ENCODE data around the gene APOB. TPM values are rescaled to one million over a fixed set of nuclear protein-coding genes. Genes with fewer than 3 reads are reported as not detected.
A peak's percentile ranks its signal among the peaks of the same experiment; 100 is the strongest.

The APOB gene
- total RNA-seq, 1 donor, result under 0.01 TPM

DNA sequence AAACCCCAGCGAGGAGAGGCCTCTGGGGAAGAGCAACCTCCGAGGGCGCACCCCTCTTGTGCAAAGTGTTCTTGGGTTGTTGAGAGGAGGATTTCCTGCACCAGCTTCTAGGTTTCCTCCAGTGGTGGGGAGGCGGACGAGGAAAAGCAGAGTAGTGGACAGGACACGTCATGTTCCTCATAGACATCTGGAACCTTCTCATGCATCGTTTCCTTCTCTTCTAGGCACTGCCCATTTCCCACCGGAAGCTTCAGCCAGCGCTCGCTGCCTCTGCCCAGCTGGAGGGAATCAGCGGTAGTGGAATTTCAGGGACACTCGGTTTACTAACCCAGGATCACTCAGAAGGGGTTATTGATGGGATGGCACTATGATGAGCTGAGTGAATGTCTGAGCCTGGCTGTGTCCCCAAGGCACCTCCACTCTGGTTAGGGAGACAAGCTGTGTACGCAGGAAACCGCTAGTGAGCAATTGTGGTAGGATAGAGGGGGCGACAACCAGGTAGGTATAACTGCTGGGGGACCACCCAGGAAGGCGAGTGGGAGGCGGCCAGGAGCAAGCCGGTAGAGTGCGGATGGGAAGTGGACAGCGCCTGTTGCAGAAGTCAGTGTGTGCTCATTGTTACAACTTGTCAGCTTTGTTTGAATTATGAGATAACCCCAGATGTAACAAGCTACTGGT lies 960 bp upstream of the APOB start:
- H3K27ac ChIP-seq (ENCODE audit: low read depth, low read length), result no peak overlapping the region
- H3K27me3 ChIP-seq (ENCODE audit: insufficient read depth, low read length), result peaks cover 6% of the 10 kb centered on the region
- H3K4me2 ChIP-seq (ENCODE audit: insufficient read depth, low read length), result no peak overlapping the region
- no peaks in the 10 kb centered on the region for H3K4me1 ChIP-seq (ENCODE audit: insufficient read depth, low read length)
- TF ChIP-seq, protein P1, sequence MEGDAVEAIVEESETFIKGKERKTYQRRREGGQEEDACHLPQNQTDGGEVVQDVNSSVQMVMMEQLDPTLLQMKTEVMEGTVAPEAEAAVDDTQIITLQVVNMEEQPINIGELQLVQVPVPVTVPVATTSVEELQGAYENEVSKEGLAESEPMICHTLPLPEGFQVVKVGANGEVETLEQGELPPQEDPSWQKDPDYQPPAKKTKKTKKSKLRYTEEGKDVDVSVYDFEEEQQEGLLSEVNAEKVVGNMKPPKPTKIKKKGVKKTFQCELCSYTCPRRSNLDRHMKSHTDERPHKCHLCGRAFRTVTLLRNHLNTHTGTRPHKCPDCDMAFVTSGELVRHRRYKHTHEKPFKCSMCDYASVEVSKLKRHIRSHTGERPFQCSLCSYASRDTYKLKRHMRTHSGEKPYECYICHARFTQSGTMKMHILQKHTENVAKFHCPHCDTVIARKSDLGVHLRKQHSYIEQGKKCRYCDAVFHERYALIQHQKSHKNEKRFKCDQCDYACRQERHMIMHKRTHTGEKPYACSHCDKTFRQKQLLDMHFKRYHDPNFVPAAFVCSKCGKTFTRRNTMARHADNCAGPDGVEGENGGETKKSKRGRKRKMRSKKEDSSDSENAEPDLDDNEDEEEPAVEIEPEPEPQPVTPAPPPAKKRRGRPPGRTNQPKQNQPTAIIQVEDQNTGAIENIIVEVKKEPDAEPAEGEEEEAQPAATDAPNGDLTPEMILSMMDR (IDR thresholded peaks at IDR 0.05; ENCODE audit: extremely low read depth, low read depth, low read length), result no peak
- H3K4me3 ChIP-seq (ENCODE audit: insufficient read depth, low read length), result no peak overlapping the region
- H3K9me3 ChIP-seq (ENCODE audit: low read depth, low read length), result no peaks in the 10 kb centered on the region
- H4K20me1 ChIP-seq (ENCODE audit: insufficient read depth, low read length), result no peaks in the 10 kb centered on the region
- no peak for DNase-seq (ENCODE audit: insufficient read length, low spot score, missing footprints)
- no peaks in the 10 kb centered on the region for H3K36me3 ChIP-seq (ENCODE audit: insufficient read depth, low read length)
- H3K79me2 ChIP-seq (ENCODE audit: insufficient read depth, low read length), result no peaks in the 10 kb centered on the region
- no peak overlapping the region for H2AFZ ChIP-seq (ENCODE audit: low read length)

DNA sequence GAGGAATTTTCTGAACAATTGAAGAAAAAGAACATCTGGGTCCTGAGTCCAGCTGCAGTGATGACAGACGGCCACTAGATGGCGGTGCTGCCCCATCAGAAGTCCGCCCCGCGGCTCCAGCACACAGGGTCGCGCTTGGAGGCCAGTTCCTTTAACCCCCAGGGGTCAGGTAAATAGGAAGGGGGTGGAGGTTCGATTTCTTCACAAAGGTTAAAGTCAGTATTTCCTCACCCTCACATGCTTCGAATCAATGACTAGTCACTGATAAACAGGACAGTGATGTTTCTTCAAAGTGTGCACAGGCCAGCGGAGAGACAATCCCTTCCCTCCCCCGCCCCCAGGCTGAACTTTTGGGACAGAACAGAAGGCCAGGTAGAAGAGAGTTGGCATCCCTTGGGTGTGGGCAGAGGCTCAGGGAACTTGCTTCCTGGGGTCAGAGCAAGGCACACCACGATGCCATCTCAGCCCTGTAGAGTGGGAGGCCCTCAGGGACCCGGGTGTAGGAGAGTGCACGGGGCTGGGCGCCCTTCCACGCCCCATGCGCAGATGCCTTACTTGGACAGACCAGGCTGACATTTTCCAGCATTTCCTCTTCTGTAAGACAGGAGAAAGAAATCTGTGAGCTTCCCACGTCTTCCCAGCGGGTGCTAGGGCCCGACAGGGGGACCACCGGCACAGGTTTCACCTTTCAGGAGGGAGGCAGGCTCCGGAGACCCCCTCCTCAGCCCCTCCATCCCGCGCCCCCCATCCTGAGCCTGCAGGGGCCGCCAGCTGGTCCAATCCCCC lies 722 bp downstream of the APOB start:
- no peak overlapping the region for H2AFZ ChIP-seq (ENCODE audit: low read length)
- no peak overlapping the region for H3K27ac ChIP-seq (ENCODE audit: low read depth, low read length)
- no peaks in the 10 kb centered on the region for H3K79me2 ChIP-seq (ENCODE audit: insufficient read depth, low read length)
- DNase-seq (ENCODE audit: insufficient read length, low spot score, missing footprints), result peak; percentile 91
- TF ChIP-seq, protein P1 (IDR thresholded peaks at IDR 0.05; ENCODE audit: extremely low read depth, low read depth, low read length), result peak; percentile 98
- H3K4me3 ChIP-seq (ENCODE audit: insufficient read depth, low read length), result no peak overlapping the region
- no peaks in the 10 kb centered on the region for H3K36me3 ChIP-seq (ENCODE audit: insufficient read depth, low read length)
- H3K27me3 ChIP-seq (ENCODE audit: insufficient read depth, low read length), result peaks cover 6% of the 10 kb centered on the region
- H4K20me1 ChIP-seq (ENCODE audit: insufficient read depth, low read length), result no peaks in the 10 kb centered on the region
- H3K9me3 ChIP-seq (ENCODE audit: low read depth, low read length), result no peaks in the 10 kb centered on the region
- peak overlapping the region; percentile 49 for H3K4me2 ChIP-seq (ENCODE audit: insufficient read depth, low read length)
- H3K4me1 ChIP-seq (ENCODE audit: insufficient read depth, low read length), result no peaks in the 10 kb centered on the region

DNA sequence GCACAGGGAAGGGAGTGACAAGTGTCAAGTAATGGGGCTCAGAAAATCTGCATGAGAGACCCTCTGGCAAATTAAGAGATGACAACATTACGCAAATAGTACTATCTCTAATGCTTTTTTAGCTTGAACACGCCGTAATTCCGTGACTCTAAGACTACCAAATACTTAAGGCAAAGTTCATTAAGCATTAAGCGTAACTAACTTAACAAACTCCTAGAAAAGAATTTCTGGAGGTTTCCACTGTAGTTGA lies 1.2 kb downstream of the APOB start:
- H3K36me3 ChIP-seq (ENCODE audit: insufficient read depth, low read length), result no peaks in the 10 kb centered on the region
- no peak overlapping the region for H3K27ac ChIP-seq (ENCODE audit: low read depth, low read length)
- H4K20me1 ChIP-seq (ENCODE audit: insufficient read depth, low read length), result no peaks in the 10 kb centered on the region
- no peaks in the 10 kb centered on the region for H3K79me2 ChIP-seq (ENCODE audit: insufficient read depth, low read length)
- DNase-seq (ENCODE audit: insufficient read length, low spot score, missing footprints), result no peak
- no peaks in the 10 kb centered on the region for H3K9me3 ChIP-seq (ENCODE audit: low read depth, low read length)
- no peak overlapping the region for H2AFZ ChIP-seq (ENCODE audit: low read length)
- peaks cover 6% of the 10 kb centered on the region for H3K27me3 ChIP-seq (ENCODE audit: insufficient read depth, low read length)
- no peak overlapping the region for H3K4me2 ChIP-seq (ENCODE audit: insufficient read depth, low read length)
- TF ChIP-seq, protein P1 (IDR thresholded peaks at IDR 0.05; ENCODE audit: extremely low read depth, low read depth, low read length), result no peak
- H3K4me1 ChIP-seq (ENCODE audit: insufficient read depth, low read length), result no peaks in the 10 kb centered on the region
- H3K4me3 ChIP-seq (ENCODE audit: insufficient read depth, low read length), result no peak overlapping the region

DNA sequence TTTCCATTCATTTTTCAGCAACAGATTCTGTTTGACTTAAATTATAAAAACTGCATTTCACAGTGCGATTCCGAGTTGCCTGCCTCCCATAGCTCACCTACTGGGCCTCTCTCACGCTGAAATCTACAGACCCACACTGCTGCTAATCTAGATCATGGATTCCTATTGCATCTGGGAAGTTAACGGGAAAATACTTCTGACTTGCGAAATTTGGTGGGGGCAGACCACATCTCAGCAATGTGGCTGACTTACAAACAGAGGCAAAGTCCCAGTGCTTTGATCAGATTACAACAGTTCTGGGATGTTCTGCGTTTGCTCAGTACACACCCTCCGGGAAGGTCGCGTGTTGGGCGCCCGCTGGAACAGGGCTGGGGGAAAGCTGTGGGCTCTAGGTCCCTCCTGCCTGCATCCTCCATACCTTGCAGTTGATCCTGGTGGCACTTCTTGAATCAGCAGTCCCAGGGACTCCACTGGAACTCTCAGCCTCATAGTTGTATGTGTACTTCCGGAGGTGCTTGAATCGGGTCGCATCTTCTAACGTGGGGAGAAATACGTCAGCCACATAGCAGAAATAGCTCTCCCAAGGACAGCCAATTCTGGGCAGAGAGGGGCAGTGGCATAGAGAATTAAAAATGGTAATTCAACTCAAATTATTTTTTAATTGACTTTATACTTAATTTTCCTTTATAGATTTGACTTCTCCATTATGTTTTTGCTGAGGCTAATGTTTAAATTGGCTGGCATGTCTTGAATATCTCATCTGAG lies 1.7 kb downstream of the APOB start:
- Histone ChIP-seq H3K4me1 (ENCODE audit: insufficient read depth, low read length) (no peaks in the 10 kb centered on the region), H3K4me3 (ENCODE audit: insufficient read depth, low read length) (no peak overlapping the region), H4K20me1 (ENCODE audit: insufficient read depth, low read length) (no peaks in the 10 kb centered on the region), H3K9me3 (ENCODE audit: low read depth, low read length) (no peaks in the 10 kb centered on the region), H2AFZ (ENCODE audit: low read length) (no peak overlapping the region), H3K79me2 (ENCODE audit: insufficient read depth, low read length) (no peaks in the 10 kb centered on the region), H3K27me3 (ENCODE audit: insufficient read depth, low read length) (peaks cover 6% of the 10 kb centered on the region), H3K36me3 (ENCODE audit: insufficient read depth, low read length) (no peaks in the 10 kb centered on the region), H3K4me2 (ENCODE audit: insufficient read depth, low read length) (no peak overlapping the region), H3K27ac (ENCODE audit: low read depth, low read length) (no peak overlapping the region)
- TF ChIP-seq, protein P1 (IDR thresholded peaks at IDR 0.05; ENCODE audit: extremely low read depth, low read depth, low read length), result no peak
- DNase-seq (ENCODE audit: insufficient read length, low spot score, missing footprints), result no peak

Data from osteoblast (primary cell).